IMR-90 (cell line): ENCODE measurements around the gene CDK11B. TPM values are rescaled to one million over a fixed set of nuclear protein-coding genes. Genes with fewer than 3 reads are reported as not detected.

ENCODE experiments used
- ATAC-seq: fragments of 200-7000 bp; cut with Tn5 transposase; 2 replicates; pipeline ENCODE4 v1.9.1; 2020; ENCODE audit warnings: low read depth, mild to moderate bottlenecking, moderate library complexity
- BruUV-seq: library from RNA; stranded (reverse); fragments of 400-500 nt; replicated peaks from 2 replicates; lab custom pipeline; 2021; lab: Mats Ljungman, UMichigan
- CTCF ChIA-PET: fragments of 300-600 bp; formaldehyde crosslinking; extraction: SDS; loops from one replicate; lab custom pipeline; 2021; ENCODE audit warnings: antibody characterized with exemption; lab: Yijun Ruan, JAX
- POLR2A ChIA-PET: fragments of 300-600 bp; sonication (Branson Sonifier 250); formaldehyde crosslinking; loops from one replicate; lab custom pipeline; 2022; ENCODE audit warnings: antibody characterized with exemption; ENCODE audit not compliant: unreplicated experiment; lab: Charles Lee
- DNase-seq: peaks from one replicate; pipeline ENCODE4 v3.0.0; 2013
- H2AFZ ChIP-seq: replicated peaks from 2 replicates; pipeline ENCODE3; 2013; ENCODE audit warnings: low read length, mild to moderate bottlenecking; ENCODE audit not compliant: poor library complexity
- H2AK5ac ChIP-seq: 2 replicates; pipeline ENCODE4 v1.6.1; 2013; ENCODE audit warnings: low read depth, low read length, inconsistent platforms
- H2AK9ac ChIP-seq: replicated peaks from 2 replicates; pipeline ENCODE3; 2013; ENCODE audit warnings: mild to moderate bottlenecking, low read depth, low read length, moderate library complexity; ENCODE audit not compliant: poor library complexity
- H2BK120ac ChIP-seq: 2 replicates; pipeline ENCODE4 v1.6.1; 2013; ENCODE audit warnings: low read depth, low read length, inconsistent platforms
- H2BK15ac ChIP-seq: 3 replicates; pipeline ENCODE4 v1.6.1; 2013; ENCODE audit warnings: low read depth, low read length, inconsistent platforms
- H2BK20ac ChIP-seq: 2 replicates; pipeline ENCODE4 v1.6.1; 2013; ENCODE audit warnings: low read depth, mild to moderate bottlenecking, inconsistent platforms, low read length, moderate library complexity
- H2BK5ac ChIP-seq: 2 replicates; pipeline ENCODE4 v1.6.1; 2013; ENCODE audit warnings: mild to moderate bottlenecking, low read depth, low read length, inconsistent platforms; ENCODE audit not compliant: poor library complexity, severe bottlenecking
- H3K14ac ChIP-seq: replicated peaks from 2 replicates; pipeline ENCODE4 v1.6.1; 2013; ENCODE audit warnings: low read depth, low read length, inconsistent platforms
- H3K18ac ChIP-seq: 2 replicates; pipeline ENCODE4 v1.6.1; 2013; ENCODE audit warnings: low read depth, low read length, control low read depth
- H3K23ac ChIP-seq: 2 replicates; pipeline ENCODE4 v1.6.1; 2013; ENCODE audit warnings: low read depth, low read length, inconsistent platforms
- H3K27ac ChIP-seq: 2 replicates; pipeline ENCODE4 v1.5.1; 2013; ENCODE audit warnings: mild to moderate bottlenecking, control low read depth, low read length; ENCODE audit not compliant: insufficient read depth
- H3K27me3 ChIP-seq: 2 replicates; pipeline ENCODE4 v1.6.1; 2013; ENCODE audit warnings: low read length; ENCODE audit not compliant: control insufficient read depth, insufficient read depth
- H3K36me3 ChIP-seq: 2 replicates; pipeline ENCODE4 v1.6.1; 2013; ENCODE audit warnings: low read length, mixed read lengths; ENCODE audit not compliant: control insufficient read depth, insufficient read depth
- H3K4ac ChIP-seq: 2 replicates; pipeline ENCODE4 v1.6.1; 2013; ENCODE audit warnings: low read depth, low read length, inconsistent platforms
- H3K4me1 ChIP-seq: 2 replicates; pipeline ENCODE4 v1.6.1; 2013; ENCODE audit warnings: low read length, mixed read lengths; ENCODE audit not compliant: control insufficient read depth, insufficient read depth
- H3K4me2 ChIP-seq: 2 replicates; pipeline ENCODE4 v1.6.1; 2013; ENCODE audit warnings: low read depth, mild to moderate bottlenecking, control low read depth, low read length, moderate library complexity
- H3K4me3 ChIP-seq: 2 replicates; pipeline ENCODE4 v1.5.1; 2013; ENCODE audit warnings: low read depth, mild to moderate bottlenecking, control low read depth, low read length, moderate library complexity; ENCODE audit not compliant: insufficient read depth
- H3K56ac ChIP-seq: 2 replicates; pipeline ENCODE4 v1.6.1; 2013; ENCODE audit warnings: low read length, inconsistent platforms; ENCODE audit not compliant: insufficient read depth; ENCODE audit errors: extremely low read depth
- H3K79me1 ChIP-seq, 2 experiments: 2 replicates each; pipeline ENCODE4 v1.6.1; 2013; ENCODE audit warnings: low read length in 2 of 2, inconsistent platforms in 1 of 2, low read depth in 1 of 2
- H3K9ac ChIP-seq: 2 replicates; pipeline ENCODE4 v1.6.1; 2013; ENCODE audit warnings: low read depth, low read length, control low read depth
- H3K9me1 ChIP-seq: 2 replicates; pipeline ENCODE4 v1.6.1; 2013; ENCODE audit warnings: low read length, inconsistent platforms; ENCODE audit not compliant: insufficient read depth
- H3K9me3 ChIP-seq: 2 replicates; pipeline ENCODE4 v1.6.1; 2013; ENCODE audit warnings: low read length; ENCODE audit not compliant: control insufficient read depth, insufficient read depth
- H4K20me1 ChIP-seq: 2 replicates; pipeline ENCODE4 v1.6.1; 2013; ENCODE audit warnings: low read length, inconsistent platforms; ENCODE audit not compliant: insufficient read depth
- H4K5ac ChIP-seq: 2 replicates; pipeline ENCODE4 v1.6.1; 2013; ENCODE audit warnings: mild to moderate bottlenecking, low read depth, low read length, control low read depth
- H4K8ac ChIP-seq, 2 experiments: 2 replicates each; pipeline ENCODE4 v1.6.1; 2013; ENCODE audit warnings: low read depth in 2 of 2, low read length in 2 of 2, control low read depth in 1 of 2, inconsistent platforms in 1 of 2
- H4K91ac ChIP-seq: 2 replicates; pipeline ENCODE4 v1.6.1; 2013; ENCODE audit warnings: low read depth, low read length, inconsistent platforms; ENCODE audit not compliant: insufficient read depth
- CHD1 ChIP-seq: IDR thresholded peaks from 2 replicates; pipeline ENCODE4 v1.6.1; 2012; ENCODE audit warnings: low read depth, low read length, improper control_type of control experiment
- FOS ChIP-seq: fragments of 150-350 bp; IDR thresholded peaks from 2 replicates; pipeline ENCODE4 v1.6.1; 2016; ENCODE audit warnings: low read depth, low read length
- NFE2L2 ChIP-seq: fragments of 150-350 bp; IDR thresholded peaks from 2 replicates; pipeline ENCODE4 v1.6.1; 2016; ENCODE audit warnings: low read depth, mild to moderate bottlenecking, low read length
- POLR2A ChIP-seq: IDR thresholded peaks from 2 replicates; pipeline ENCODE4 v1.6.1; 2012; ENCODE audit warnings: mild to moderate bottlenecking, low read depth, low read length
- RFX5 ChIP-seq: IDR thresholded peaks from 2 replicates; pipeline ENCODE4 v1.8.0; 2012; ENCODE audit warnings: low read depth, mild to moderate bottlenecking, low read length, moderate library complexity
- USF2 ChIP-seq: fragments of 150-350 bp; IDR thresholded peaks from 2 replicates; pipeline ENCODE4 v1.6.1; 2017; ENCODE audit warnings: mild to moderate bottlenecking, antibody characterized with exemption, low read length, low read depth
- WGBS, 2 experiments: methylation state at CpG; one replicate each; pipeline versions ENCODE4 v1.1.5 to v1.1.7; 2013; ENCODE audit warnings: missing lambda C conversion rate in 2 of 2; ENCODE audit not compliant: insufficient read length in 1 of 2; ENCODE audit errors: extremely low coverage in 2 of 2; 5-methylcytosine and 5-hydroxymethylcytosine counted together
- dilution Hi-C: fragments of 300-500 bp; cut with HindIII; formaldehyde crosslinking; loops from one replicate; pipeline ENCODE4 v1.14.3; 2018; ENCODE audit warnings: low sequenced_read_pairs; ENCODE audit not compliant: unreplicated experiment
- in situ Hi-C: fragments of 300-500 bp; cut with MboI; formaldehyde crosslinking; loops from 3 replicates; pipeline ENCODE4 v1.14.3; 2019; ENCODE audit warnings: low sequenced_read_pairs, inconsistent platforms, mixed read lengths
- intact Hi-C: fragments of 100-400 bp; cut with micrococcal nuclease; formaldehyde crosslinking; loops from 2 replicates; pipeline ENCODE4 v1.10.0; 2022
- polyA plus RNA-seq, 3 experiments: library from polyadenylated mRNA; depleted of rRNA; stranded (reverse); fragments of >200 nt; gene quantifications; 2 replicates each; pipeline ENCODE4 v1.2.3, GENCODE V29; 2012; ENCODE audit warnings: low replicate concordance in 1 of 3
- total RNA-seq: library from RNA; depleted of rRNA; stranded (reverse); fragments of >200 nt; gene quantifications from 2 replicates; pipeline ENCODE4 v1.2.3, GENCODE V29; 2012

Gene CDK11B
- total and polyA plus RNA-seq, 2 of the 4 experiments (the other 2 are of a cell fraction): 8.2 to 19.1 TPM

- no peak for ATAC-seq
- Histone ChIP-seq H3K27ac (no peak overlapping the region), H3K4me2 (peak overlapping the region; percentile 83; the same call in 1 of the 2 replicates), H3K27me3 (peaks cover 19% of the 10 kb centered on the region), H3K4me3 (no peak overlapping the region), H4K5ac (no peak overlapping the region), H3K9me1 (no peaks in the 10 kb centered on the region), H2BK5ac (no peak overlapping the region), H2BK20ac (no peak overlapping the region), H4K91ac (no peak overlapping the region), H4K8ac (no peak overlapping the region), H2AFZ (peak overlapping the region; percentile 91), H3K9ac (no peak overlapping the region), H3K14ac (no peak overlapping the region), H2AK9ac (peak overlapping the region; percentile 85), H2BK15ac (no peak overlapping the region), H3K4me1 (peaks cover 10% of the 10 kb centered on the region; the same call in 1 of the 2 replicates), H3K36me3 (no peaks in the 10 kb centered on the region), H4K20me1 (no peaks in the 10 kb centered on the region), H3K4ac (no peak overlapping the region), H2AK5ac (no peak overlapping the region), H3K23ac (no peak overlapping the region), H3K18ac (no peak overlapping the region), H3K79me1 (no peaks in the 10 kb centered on the region), H3K9me3 (no peaks in the 10 kb centered on the region), H2BK120ac (no peak overlapping the region), H3K56ac (no peak overlapping the region)
- DNase-seq: no peak
- in situ Hi-C loops: no loop called here
- WGBS, 2 experiments: 82% methylated on average over 12 of the region's 22 CpGs; no CpG with 5 or more reads in 1 of the 2 experiments
- ChIA-PET POLR2A (no interaction called here), CTCF (no interaction called here)
- no TSS peak for BruUV-seq
- intact Hi-C loops: no loop called here
- no peak for TF ChIP-seq RFX5
- no peak for TF ChIP-seq POLR2A
- no peak for TF ChIP-seq NFE2L2
- no peak for TF ChIP-seq FOS
- no peak for TF ChIP-seq CHD1
- TF ChIP-seq USF2: no peak
- dilution Hi-C loops: no loop called here
Observed at GRCh38 chr1:1600861-1601563, 57.8 kb downstream of the CDK11B start.
